Measurements from ENCODE around the gene GGT1. TPM values are rescaled to one million over a fixed set of nuclear protein-coding genes. Genes with fewer than 3 reads are reported as not detected.
A peak's percentile ranks its signal among the peaks of the same experiment; 100 is the strongest.

GGT1 gene
- total and polyA plus RNA-seq, 2 experiments from 2014 or later, result 6.6 to 7.4 TPM

- Histone ChIP-seq H3K79me2 (replicated peaks; ENCODE audit: insufficient read depth) (no peaks in the 10 kb centered on the region), H3K4me3 (no peak overlapping the region), H2AFZ (peak overlapping the region; percentile 69; the same call in 1 of the 2 replicates), H3K27ac (ENCODE audit: low read depth) (no peak overlapping the region), H4K20me1 (replicated peaks; ENCODE audit: insufficient read depth) (no peaks in the 10 kb centered on the region), H3F3A (replicated peaks; ENCODE audit: low read depth) (no peaks in the 10 kb centered on the region), H3K4me1 (ENCODE audit: insufficient read depth) (peaks cover 4% of the 10 kb centered on the region; the same call in 1 of the 2 replicates), H3K36me3 (ENCODE audit: insufficient read depth) (no peaks in the 10 kb centered on the region), H3K4me2 (no peak overlapping the region), H3K27me3 (ENCODE audit: insufficient read depth) (no peaks in the 10 kb centered on the region), H3K9me2 (ENCODE audit: insufficient read depth) (no peaks in the 10 kb centered on the region)
- H3K36me3 Mint-ChIP-seq (ENCODE audit: low read depth), result no peaks in the 10 kb centered on the region
- no peak overlapping the region; the same call in 1 of the 2 replicates for H3K27ac Mint-ChIP-seq
- no peak for TF ChIP-seq ZNF331 (CRISPR knock-in tag; IDR thresholded peaks at IDR 0.05; ENCODE audit: low read depth)
- TF ChIP-seq, protein P1, sequence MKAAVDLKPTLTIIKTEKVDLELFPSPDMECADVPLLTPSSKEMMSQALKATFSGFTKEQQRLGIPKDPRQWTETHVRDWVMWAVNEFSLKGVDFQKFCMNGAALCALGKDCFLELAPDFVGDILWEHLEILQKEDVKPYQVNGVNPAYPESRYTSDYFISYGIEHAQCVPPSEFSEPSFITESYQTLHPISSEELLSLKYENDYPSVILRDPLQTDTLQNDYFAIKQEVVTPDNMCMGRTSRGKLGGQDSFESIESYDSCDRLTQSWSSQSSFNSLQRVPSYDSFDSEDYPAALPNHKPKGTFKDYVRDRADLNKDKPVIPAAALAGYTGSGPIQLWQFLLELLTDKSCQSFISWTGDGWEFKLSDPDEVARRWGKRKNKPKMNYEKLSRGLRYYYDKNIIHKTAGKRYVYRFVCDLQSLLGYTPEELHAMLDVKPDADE (IDR thresholded peaks at IDR 0.05), result no peak
- no peak for TF ChIP-seq CTCF (conservative IDR thresholded peaks at IDR 0.05; ENCODE audit: low read depth in 2 of 2)
- TF ChIP-seq EZH2phosphoT487 (IDR thresholded peaks at IDR 0.05; ENCODE audit: unreplicated experiment), result no peak
- no peak for TF ChIP-seq NANOG (IDR thresholded peaks at IDR 0.05; ENCODE audit: borderline replicate concordance)
- TF ChIP-seq EZH2 (IDR thresholded peaks at IDR 0.05; ENCODE audit: low read depth, unreplicated experiment), result no peak
- TF ChIP-seq ZNF114 (CRISPR knock-in tag; IDR thresholded peaks at IDR 0.05), result no peak
- no peak for TF ChIP-seq CREB1 (CRISPR knock-in tag; IDR thresholded peaks at IDR 0.05; ENCODE audit: low read depth)
- no peak for TF ChIP-seq JUNB (IDR thresholded peaks at IDR 0.05; ENCODE audit: unreplicated experiment)
- TF ChIP-seq POLR2AphosphoS5 (IDR thresholded peaks at IDR 0.05; ENCODE audit: low read depth), result no peak
- TF ChIP-seq ZNF462 (CRISPR knock-in tag; IDR thresholded peaks at IDR 0.05), result no peak
- no peak for TF ChIP-seq STAT1 (IDR thresholded peaks at IDR 0.05; ENCODE audit: unreplicated experiment)
- no peak for TF ChIP-seq REST (IDR thresholded peaks at IDR 0.05; ENCODE audit: unreplicated experiment)
- ATAC-seq (peak; percentile 33), DNase-seq (ENCODE audit: low spot score) (peak; percentile 52)
- H3K9me3 Mint-ChIP-seq, result no peaks in the 10 kb centered on the region
- peaks cover 30% of the 10 kb centered on the region for H3K4me1 Mint-ChIP-seq
- no peak overlapping the region for H3K4me3 Mint-ChIP-seq
- H3K27me3 Mint-ChIP-seq (ENCODE audit: insufficient read depth, low read depth, poor library complexity), result peaks cover 12% of the 10 kb centered on the region
These were observed 3.5 kb upstream of the GGT1 start for GRCh38 chr22:24599514-24599913.
